Measurements from ENCODE around the gene PARD3B. TPM values are rescaled to one million over a fixed set of nuclear protein-coding genes. Genes with fewer than 3 reads are reported as not detected.

Gene PARD3B
- total RNA-seq, 1 experiment from 2014 or later, result 2.0 TPM

DNA sequence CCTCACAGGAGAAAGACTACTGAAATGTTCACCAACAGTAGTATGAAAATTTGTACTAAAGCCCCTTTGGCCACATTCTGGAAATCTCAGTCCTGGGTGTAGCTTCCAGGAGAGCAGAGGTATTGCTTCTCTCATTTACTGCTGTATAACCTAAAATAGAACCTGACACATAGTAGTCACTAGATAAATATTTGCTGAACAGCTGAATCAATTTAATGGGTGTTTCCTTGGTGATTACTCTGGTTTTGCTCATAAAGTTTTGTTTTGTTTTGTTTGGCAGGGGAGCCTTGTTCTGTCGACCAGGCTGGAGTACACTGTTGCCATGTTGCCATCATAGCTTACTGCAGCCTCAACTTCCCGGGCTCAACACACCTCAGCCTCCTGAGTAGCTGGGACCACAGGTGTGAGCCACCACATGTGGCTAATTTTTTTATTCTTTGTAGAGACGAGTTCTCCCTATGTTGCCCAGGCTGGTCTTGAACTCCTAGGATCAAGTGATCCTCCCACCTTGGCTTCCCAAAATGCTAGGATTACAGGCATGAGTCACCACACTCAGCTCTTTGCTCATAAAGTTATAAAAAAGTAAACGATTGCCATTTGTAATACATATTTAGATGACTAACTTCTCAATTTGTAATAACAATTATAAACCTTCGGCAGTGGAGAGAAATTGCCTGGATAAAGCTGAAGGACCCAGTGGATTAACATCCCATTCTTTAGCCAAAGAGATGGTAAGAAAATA lies 11.5 kb upstream of the PARD3B start:
- no peaks in the 10 kb centered on the region for H3K9me2 ChIP-seq (ENCODE audit: insufficient read depth)
- H3K9ac ChIP-seq (ENCODE audit: low read length), result no peak overlapping the region
- no peak overlapping the region for H3K4me2 ChIP-seq (ENCODE audit: low read length)
- H2AFZ ChIP-seq (ENCODE audit: low read depth, low read length, poor library complexity, severe bottlenecking), result no peak overlapping the region
- CTCF ChIA-PET, result no interaction called here
- no peaks in the 10 kb centered on the region for H4K20me1 ChIP-seq (ENCODE audit: insufficient read depth)
- H3K9me3 ChIP-seq (ENCODE audit: control insufficient read depth in 1 of 2, insufficient read depth in 1 of 2, low read depth in 1 of 2, low read length in 2 of 2), result no peaks in the 10 kb centered on the region
- no peaks in the 10 kb centered on the region for H3K36me3 ChIP-seq (ENCODE audit: control insufficient read depth in 1 of 2, insufficient read depth in 2 of 2, low read length in 2 of 2)
- H3K4me3 ChIP-seq (replicated peaks in 1 of 2; ENCODE audit: low read depth in 1 of 2, low read length in 2 of 2), result no peak overlapping the region
- POLR2A ChIA-PET, result no interaction called here
- H3K4me1 ChIP-seq (ENCODE audit: control insufficient read depth in 1 of 2, insufficient read depth in 2 of 2, low read length in 2 of 2), result no peaks in the 10 kb centered on the region
- DNase-seq (ENCODE audit: low read depth, low spot score) (no peak), ATAC-seq (no peak)
- H3K27me3 ChIP-seq (ENCODE audit: insufficient read depth, low read length), result no peaks in the 10 kb centered on the region
- TF ChIP-seq ZNF274 (IDR thresholded peaks at IDR 0.05; ENCODE audit: low read depth, low read length) (no peak), CEBPB (IDR thresholded peaks at IDR 0.05; ENCODE audit: low read depth) (no peak), POLR2AphosphoS5 (IDR thresholded peaks at IDR 0.05; ENCODE audit: low read depth, low read length) (no peak), TCF7L2 (IDR thresholded peaks at IDR 0.05; ENCODE audit: borderline replicate concordance, extremely low read depth, insufficient read depth, insufficient read length) (no peak), CTCF (IDR thresholded peaks at IDR 0.05 in 2 of 3, conservative IDR thresholded peaks at IDR 0.05 in 1 of 3; ENCODE audit: borderline replicate concordance in 1 of 3, insufficient read depth in 1 of 3, low read depth in 2 of 3, low read length in 2 of 3) (no peak), MAX (IDR thresholded peaks at IDR 0.05) (no peak), RAD21 (IDR thresholded peaks at IDR 0.05; ENCODE audit: low read depth) (no peak), ATF3 (IDR thresholded peaks at IDR 0.05) (no peak), EGR1 (IDR thresholded peaks at IDR 0.05; ENCODE audit: low read depth) (no peak), CBX3 (IDR thresholded peaks at IDR 0.05; ENCODE audit: low read depth) (no peak)
- TF ChIP-seq, protein P1, sequence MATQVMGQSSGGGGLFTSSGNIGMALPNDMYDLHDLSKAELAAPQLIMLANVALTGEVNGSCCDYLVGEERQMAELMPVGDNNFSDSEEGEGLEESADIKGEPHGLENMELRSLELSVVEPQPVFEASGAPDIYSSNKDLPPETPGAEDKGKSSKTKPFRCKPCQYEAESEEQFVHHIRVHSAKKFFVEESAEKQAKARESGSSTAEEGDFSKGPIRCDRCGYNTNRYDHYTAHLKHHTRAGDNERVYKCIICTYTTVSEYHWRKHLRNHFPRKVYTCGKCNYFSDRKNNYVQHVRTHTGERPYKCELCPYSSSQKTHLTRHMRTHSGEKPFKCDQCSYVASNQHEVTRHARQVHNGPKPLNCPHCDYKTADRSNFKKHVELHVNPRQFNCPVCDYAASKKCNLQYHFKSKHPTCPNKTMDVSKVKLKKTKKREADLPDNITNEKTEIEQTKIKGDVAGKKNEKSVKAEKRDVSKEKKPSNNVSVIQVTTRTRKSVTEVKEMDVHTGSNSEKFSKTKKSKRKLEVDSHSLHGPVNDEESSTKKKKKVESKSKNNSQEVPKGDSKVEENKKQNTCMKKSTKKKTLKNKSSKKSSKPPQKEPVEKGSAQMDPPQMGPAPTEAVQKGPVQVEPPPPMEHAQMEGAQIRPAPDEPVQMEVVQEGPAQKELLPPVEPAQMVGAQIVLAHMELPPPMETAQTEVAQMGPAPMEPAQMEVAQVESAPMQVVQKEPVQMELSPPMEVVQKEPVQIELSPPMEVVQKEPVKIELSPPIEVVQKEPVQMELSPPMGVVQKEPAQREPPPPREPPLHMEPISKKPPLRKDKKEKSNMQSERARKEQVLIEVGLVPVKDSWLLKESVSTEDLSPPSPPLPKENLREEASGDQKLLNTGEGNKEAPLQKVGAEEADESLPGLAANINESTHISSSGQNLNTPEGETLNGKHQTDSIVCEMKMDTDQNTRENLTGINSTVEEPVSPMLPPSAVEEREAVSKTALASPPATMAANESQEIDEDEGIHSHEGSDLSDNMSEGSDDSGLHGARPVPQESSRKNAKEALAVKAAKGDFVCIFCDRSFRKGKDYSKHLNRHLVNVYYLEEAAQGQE (IDR thresholded peaks at IDR 0.05; ENCODE audit: low read depth), result no peak
- intact Hi-C loops (cut with micrococcal nuclease), result no loop called here
- H3K79me2 ChIP-seq (ENCODE audit: insufficient read depth, low read length), result no peaks in the 10 kb centered on the region
- H3K27ac ChIP-seq (ENCODE audit: low read depth, low read length), result no peak overlapping the region
- RAD21 ChIA-PET (ENCODE audit: low non-redundant PET in 1 of 2, low total read pairs in 2 of 2, uncharacterized antibody in 2 of 2, unreplicated experiment in 2 of 2), result no interaction called here
- no TSS peak for BruUV-seq (replicated peaks)
